ENCODE data around the gene PPP1R16B.
A peak's percentile ranks its signal among the peaks of the same experiment; 100 is the strongest.
"Not testable (repeated sequence)": the region's sequence is repeated elsewhere in the genome, so short reads cannot be mapped to it uniquely, and the experiment has no call there.

The PPP1R16B gene

GRCh38 chr20:38794057-38794456, 11.4 kb upstream of the PPP1R16B start:
- DNase-seq = not testable (repeated sequence)

GRCh38 chr20:38798266-38798665, 7.2 kb upstream of the PPP1R16B start:
- DNase-seq = no peak

GRCh38 chr20:38799203-38799602, 6.3 kb upstream of the PPP1R16B start:
- no peak for DNase-seq

- DNase-seq = no peak
Observed at GRCh38 chr20:38800882-38801281, 4.6 kb upstream of the PPP1R16B start.

- no peak for DNase-seq
Observed at GRCh38 chr20:38804221-38804620, 1.3 kb upstream of the PPP1R16B start.

GRCh38 chr20:38804682-38805501, 605 bp upstream of the PPP1R16B start:
- DNase-seq = no peak

- DNase-seq = no peak
Observed at GRCh38 chr20:38805958-38806854, 709 bp downstream of the PPP1R16B start.

GRCh38 chr20:38806855-38807655, 1.6 kb downstream of the PPP1R16B start:
- peak; percentile 27 for DNase-seq

- DNase-seq = no peak
Observed at GRCh38 chr20:38809942-38810341, 4.4 kb downstream of the PPP1R16B start.

GRCh38 chr20:38810926-38811630, 5.6 kb downstream of the PPP1R16B start:
- DNase-seq = no peak

GRCh38 chr20:38811769-38812168, 6.3 kb downstream of the PPP1R16B start:
- DNase-seq = no peak

- no peak for DNase-seq
Observed at GRCh38 chr20:38812182-38812581, 6.7 kb downstream of the PPP1R16B start.

- no peak for DNase-seq
Observed at GRCh38 chr20:38812709-38813573, 7.4 kb downstream of the PPP1R16B start.

GRCh38 chr20:38813574-38813962, 8.1 kb downstream of the PPP1R16B start:
- DNase-seq = not testable (repeated sequence)

GRCh38 chr20:38815446-38815845, 9.9 kb downstream of the PPP1R16B start:
- no peak for DNase-seq

GRCh38 chr20:38818113-38819065, 12.9 kb downstream of the PPP1R16B start:
- no peak for DNase-seq

GRCh38 chr20:38825571-38825900, 20.0 kb downstream of the PPP1R16B start:
- DNase-seq = no peak

- peak; percentile 75 for DNase-seq
Observed at GRCh38 chr20:38825901-38826625, 20.6 kb downstream of the PPP1R16B start.

GRCh38 chr20:38827770-38828281, 22.3 kb downstream of the PPP1R16B start:
- DNase-seq = no peak

Data from NCI-H510A treated with DMSO at 0.1 percent for 48 hours (cell line).